ENCODE measurements around the gene ARGLU1.

The ARGLU1 gene

GRCh38 chr13:106603546-106603945 lies 35.6 kb upstream of the ARGLU1 start:
- no peak for TF ChIP-seq CTCF (IDR thresholded peaks at IDR 0.05)

- TF ChIP-seq CTCF (IDR thresholded peaks at IDR 0.05), result no peak
Measured at GRCh38 chr13:106602178-106602577, 34.2 kb upstream of the ARGLU1 start.

GRCh38 chr13:106601489-106601888 lies 33.6 kb upstream of the ARGLU1 start:
- TF ChIP-seq CTCF (IDR thresholded peaks at IDR 0.05), result no peak

GRCh38 chr13:106599875-106600797 lies 32.2 kb upstream of the ARGLU1 start:
- TF ChIP-seq CTCF (IDR thresholded peaks at IDR 0.05), result no peak

GRCh38 chr13:106597749-106598395 lies 29.9 kb upstream of the ARGLU1 start:
- no peak for TF ChIP-seq CTCF (IDR thresholded peaks at IDR 0.05)

GRCh38 chr13:106597186-106597585 lies 29.2 kb upstream of the ARGLU1 start:
- no peak for TF ChIP-seq CTCF (IDR thresholded peaks at IDR 0.05)

- no peak for TF ChIP-seq CTCF (IDR thresholded peaks at IDR 0.05)
Measured at GRCh38 chr13:106596275-106596937, 28.5 kb upstream of the ARGLU1 start.

Measured in LNCAP (cell line).